CD4-positive, CD25-positive, alpha-beta regulatory T cell (primary cell): ENCODE data around the gene IFIT2. TPM values are rescaled to one million over a fixed set of nuclear protein-coding genes. Genes with fewer than 3 reads are reported as not detected.

Experiments used
- ATAC-seq, 2 donors: fragments of 150-1000 bp; cut with Tn5 transposase; one replicate each; pipeline ENCODE4 v1.10.0; 2021; ENCODE audit warnings: low read depth in 2 of 2, moderate number of reproducible peaks in 2 of 2, moderate library complexity in 1 of 2
- DNase-seq, 3 donors: peaks; one replicate each; pipeline versions ENCODE4 v3.0.0 to v3.0.0-alpha.2; 2012 to 2022; ENCODE audit warnings: mixed read lengths in 1 of 3
- H3K27ac ChIP-seq: one replicate; pipeline ENCODE4 v1.7.0; 2013; ENCODE audit warnings: mild to moderate bottlenecking, low read length; ENCODE audit not compliant: insufficient read depth, poor library complexity, severe bottlenecking
- H3K27me3 ChIP-seq: one replicate; pipeline ENCODE4 v1.7.0; 2013; ENCODE audit warnings: low read length; ENCODE audit not compliant: control insufficient read depth, insufficient read depth
- H3K36me3 ChIP-seq: one replicate; pipeline ENCODE4 v1.7.0; 2013; ENCODE audit warnings: mild to moderate bottlenecking, low read length, moderate library complexity; ENCODE audit not compliant: control insufficient read depth, insufficient read depth
- H3K4me1 ChIP-seq: 2 replicates; pipeline ENCODE4 v1.7.0; 2013; ENCODE audit warnings: mild to moderate bottlenecking, low read length; ENCODE audit not compliant: insufficient read depth, control insufficient read depth, poor library complexity, severe bottlenecking
- H3K4me3 ChIP-seq: one replicate; pipeline ENCODE4 v1.7.0; 2013; ENCODE audit warnings: low read depth, mild to moderate bottlenecking, low read length, moderate library complexity
- H3K9me3 ChIP-seq, 2 experiments: 1 replicate in 1 of 2; 2 replicates in 1 of 2; pipeline ENCODE4 v1.7.0; 2013; ENCODE audit warnings: low read length in 2 of 2, mild to moderate bottlenecking in 1 of 2, moderate library complexity in 1 of 2; ENCODE audit not compliant: control insufficient read depth in 2 of 2
- H3K27ac Mint-ChIP-seq, 3 donors: one replicate each; pipeline ENCODE4 v1.8.0; 2020 to 2022; ENCODE audit warnings: mild to moderate bottlenecking in 3 of 3, mixed read lengths in 3 of 3, moderate library complexity in 2 of 3
- H3K27me3 Mint-ChIP-seq: one replicate; pipeline ENCODE4 v1.8.0; 2022; ENCODE audit warnings: mild to moderate bottlenecking, mixed read lengths
- H3K36me3 Mint-ChIP-seq: one replicate; pipeline ENCODE4 v1.8.0; 2020; ENCODE audit warnings: mixed read lengths
- H3K4me1 Mint-ChIP-seq, 4 donors: one replicate each; pipeline ENCODE4 v1.8.0; 2020 to 2022; ENCODE audit warnings: mixed read lengths in 4 of 4, mild to moderate bottlenecking in 1 of 4
- H3K4me3 Mint-ChIP-seq, 4 donors: one replicate each; pipeline ENCODE4 v1.8.0; 2020 to 2022; ENCODE audit warnings: mild to moderate bottlenecking in 4 of 4, mixed read lengths in 4 of 4, moderate library complexity in 3 of 4
- H3K9me3 Mint-ChIP-seq, 7 donors: one replicate each; pipeline ENCODE4 v1.8.0; 2020 to 2022; ENCODE audit warnings: mixed read lengths in 7 of 7, mild to moderate bottlenecking in 3 of 7, moderate library complexity in 2 of 7
- polyA plus RNA-seq, 4 donors: library from polyadenylated mRNA; unstranded; fragments of 300-500 nt; fragmentation: Illumina TruSeq; gene quantifications; one replicate each; pipeline ENCODE4 v1.2.3, GENCODE V29; 2021
- total RNA-seq: library from RNA; stranded (reverse); gene quantifications from one replicate; pipeline ENCODE4 v1.2.3, GENCODE V29; 2022

The IFIT2 gene
- total and polyA plus RNA-seq, 5 donors from 2014 or later = 3.6 to 10.0 (median 4.7) TPM

DNA sequence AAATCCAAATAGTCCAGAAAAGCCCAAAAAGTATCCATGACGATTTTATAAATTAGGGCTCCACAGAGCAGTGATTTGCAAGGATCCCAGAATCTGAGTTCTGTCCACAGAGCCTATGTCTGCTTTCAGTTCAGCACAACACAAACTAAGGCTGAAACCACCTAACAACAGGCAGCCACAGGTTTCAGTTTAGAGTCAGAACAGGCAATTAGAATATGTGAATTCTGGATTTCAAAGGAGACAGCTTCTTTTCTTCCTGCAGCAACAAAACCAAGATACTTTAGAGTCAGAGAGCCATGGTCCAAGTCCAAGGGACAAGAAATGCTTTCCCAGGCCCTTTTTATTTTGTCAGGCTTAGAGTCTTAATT is 49.5 kb downstream of the IFIT2 start:
- H3K9me3 Mint-ChIP-seq = peaks cover 0 to 1% (median 0%) of the 10 kb centered on the region in 7 donors
- peaks cover 7% of the 10 kb centered on the region for H3K4me1 ChIP-seq
- no peak for ATAC-seq
- H3K27ac ChIP-seq = no peak overlapping the region
- no peaks in the 10 kb centered on the region for H3K9me3 ChIP-seq
- peaks cover 9 to 23% (median 11%) of the 10 kb centered on the region in 4 donors for H3K4me1 Mint-ChIP-seq
- DNase-seq = peak in 1 of 3 donors; percentile 52
- no peaks in the 10 kb centered on the region for H3K27me3 Mint-ChIP-seq
- no peaks in the 10 kb centered on the region for H3K36me3 Mint-ChIP-seq
- H3K36me3 ChIP-seq = no peaks in the 10 kb centered on the region
- H3K4me3 ChIP-seq = no peak overlapping the region
- H3K4me3 Mint-ChIP-seq = no peak overlapping the region
- no peak overlapping the region for H3K27ac Mint-ChIP-seq
- no peaks in the 10 kb centered on the region for H3K27me3 ChIP-seq

GRCh38 chr10:89351780-89352597 is 50.1 kb downstream of the IFIT2 start:
- no peaks in the 10 kb centered on the region for H3K9me3 ChIP-seq
- no peak overlapping the region for H3K27ac ChIP-seq
- no peak overlapping the region for H3K4me3 ChIP-seq
- peaks cover 7% of the 10 kb centered on the region for H3K4me1 ChIP-seq
- no peaks in the 10 kb centered on the region for H3K27me3 ChIP-seq
- H3K36me3 Mint-ChIP-seq = no peaks in the 10 kb centered on the region
- peaks cover 9 to 23% (median 11%) of the 10 kb centered on the region in 4 donors for H3K4me1 Mint-ChIP-seq
- H3K27ac Mint-ChIP-seq = peak overlapping the region in 1 of 3 donors; percentile 55
- H3K27me3 Mint-ChIP-seq = no peaks in the 10 kb centered on the region
- no peak for DNase-seq
- H3K9me3 Mint-ChIP-seq = peaks cover 0 to 1% (median 0%) of the 10 kb centered on the region in 7 donors
- no peaks in the 10 kb centered on the region for H3K36me3 ChIP-seq
- no peak for ATAC-seq
- peak overlapping the region in 1 of 4 donors; percentile 10 for H3K4me3 Mint-ChIP-seq

DNA sequence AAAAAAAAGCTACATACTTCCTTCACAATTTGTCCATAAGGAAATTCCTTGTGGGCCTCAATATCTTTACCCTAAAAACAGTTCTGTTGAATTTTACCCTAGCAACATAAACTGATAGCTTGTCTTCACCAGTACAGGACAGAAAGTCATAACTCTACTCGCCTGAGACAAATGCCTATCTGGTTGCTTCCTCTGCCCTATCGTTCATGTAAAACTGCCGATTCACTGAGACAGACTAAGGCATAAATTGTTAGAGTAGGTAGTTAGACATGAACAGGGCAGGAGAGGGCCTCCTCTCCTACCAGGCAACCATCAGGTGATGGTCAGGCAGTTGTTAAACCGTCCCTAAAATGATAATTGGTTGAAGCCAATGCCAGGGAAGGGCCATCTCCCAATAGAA is 51.0 kb downstream of the IFIT2 start:
- H3K4me1 Mint-ChIP-seq = peaks cover 9 to 23% (median 11%) of the 10 kb centered on the region in 4 donors
- peaks cover 0 to 1% (median 0%) of the 10 kb centered on the region in 7 donors for H3K9me3 Mint-ChIP-seq
- H3K4me3 ChIP-seq = no peak overlapping the region
- no peak overlapping the region for H3K4me3 Mint-ChIP-seq
- H3K27me3 ChIP-seq = no peaks in the 10 kb centered on the region
- H3K27ac Mint-ChIP-seq = no peak overlapping the region
- H3K27me3 Mint-ChIP-seq = no peaks in the 10 kb centered on the region
- no peak overlapping the region for H3K27ac ChIP-seq
- no peaks in the 10 kb centered on the region for H3K36me3 ChIP-seq
- no peaks in the 10 kb centered on the region for H3K36me3 Mint-ChIP-seq
- H3K9me3 ChIP-seq = no peaks in the 10 kb centered on the region
- ATAC-seq (no peak), DNase-seq (no peak)
- H3K4me1 ChIP-seq = peaks cover 7% of the 10 kb centered on the region

DNA sequence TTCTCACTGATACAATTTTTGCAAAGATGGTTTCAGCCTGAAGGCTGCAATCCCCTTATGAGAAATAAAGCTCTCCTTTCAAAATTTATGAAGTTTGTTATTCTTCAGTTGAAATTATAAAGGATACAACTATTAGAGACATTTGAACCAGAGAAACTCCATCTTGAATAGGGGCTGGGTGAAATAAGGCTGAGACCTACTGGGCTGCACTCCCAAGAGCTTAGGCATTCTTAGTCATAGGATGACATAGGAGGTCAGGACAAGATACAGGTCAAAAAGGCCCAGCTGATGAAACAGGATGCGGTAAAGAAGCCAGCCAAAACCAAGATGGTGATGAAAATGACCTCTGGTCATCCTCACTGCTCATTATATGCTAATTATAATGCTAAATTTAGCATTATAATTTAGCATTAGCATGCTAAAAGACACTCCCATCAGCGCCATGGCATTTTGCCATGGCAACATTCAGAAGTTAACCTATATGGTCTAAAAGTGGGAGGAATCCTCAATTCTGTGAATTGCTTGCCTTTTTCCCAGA is 53.6 kb downstream of the IFIT2 start:
- H3K27me3 ChIP-seq = no peaks in the 10 kb centered on the region
- H3K9me3 Mint-ChIP-seq = peaks cover 0 to 3% (median 0%) of the 10 kb centered on the region in 7 donors
- no peak overlapping the region for H3K27ac ChIP-seq
- no peak overlapping the region for H3K4me3 ChIP-seq
- ATAC-seq (no peak), DNase-seq (no peak)
- peaks cover 5 to 12% (median 10%) of the 10 kb centered on the region in 4 donors for H3K4me1 Mint-ChIP-seq
- no peaks in the 10 kb centered on the region for H3K36me3 ChIP-seq
- H3K4me1 ChIP-seq = peaks cover 6% of the 10 kb centered on the region
- H3K4me3 Mint-ChIP-seq = no peak overlapping the region
- H3K27me3 Mint-ChIP-seq = no peaks in the 10 kb centered on the region
- no peak overlapping the region for H3K27ac Mint-ChIP-seq
- H3K9me3 ChIP-seq = no peaks in the 10 kb centered on the region
- H3K36me3 Mint-ChIP-seq = no peaks in the 10 kb centered on the region

DNA sequence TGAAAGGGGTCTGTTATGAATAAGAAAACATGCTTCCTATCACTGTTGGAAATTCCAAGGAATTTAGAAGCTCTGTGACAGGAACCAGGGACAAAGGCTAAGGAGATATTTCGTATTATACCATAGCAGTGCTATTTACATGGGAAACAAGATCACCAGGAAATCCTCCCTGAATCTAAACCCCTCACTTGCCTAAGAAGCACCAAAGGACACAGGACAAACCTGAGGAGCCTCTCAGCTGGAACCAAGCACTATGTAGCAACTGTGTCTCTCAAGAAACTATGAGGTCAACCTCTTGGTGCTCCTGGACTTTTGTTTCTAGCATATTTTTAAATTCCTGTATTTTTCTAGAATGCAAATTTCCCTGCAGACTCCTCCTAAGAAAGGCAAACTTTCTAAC is 55.2 kb downstream of the IFIT2 start:
- Mint-ChIP-seq H3K27ac (no peak overlapping the region), H3K4me1 (peaks cover 0 to 3% (median under 1%) of the 10 kb centered on the region in 4 donors), H3K27me3 (no peaks in the 10 kb centered on the region), H3K9me3 (peaks cover 0 to 3% (median 0%) of the 10 kb centered on the region in 7 donors), H3K36me3 (no peaks in the 10 kb centered on the region), H3K4me3 (no peak overlapping the region)
- H3K27ac ChIP-seq = no peak overlapping the region
- H3K27me3 ChIP-seq = no peaks in the 10 kb centered on the region
- no peak for ATAC-seq
- H3K36me3 ChIP-seq = no peaks in the 10 kb centered on the region
- H3K4me3 ChIP-seq = no peak overlapping the region
- no peak for DNase-seq
- no peaks in the 10 kb centered on the region for H3K4me1 ChIP-seq
- no peaks in the 10 kb centered on the region for H3K9me3 ChIP-seq

- Histone ChIP-seq H3K4me1 (no peaks in the 10 kb centered on the region), H3K9me3 (no peaks in the 10 kb centered on the region), H3K27me3 (no peaks in the 10 kb centered on the region), H3K36me3 (no peaks in the 10 kb centered on the region), H3K27ac (no peak overlapping the region), H3K4me3 (no peak overlapping the region)
- Mint-ChIP-seq H3K9me3 (peaks cover 0 to 3% (median 0%) of the 10 kb centered on the region in 7 donors), H3K36me3 (no peaks in the 10 kb centered on the region), H3K27me3 (no peaks in the 10 kb centered on the region), H3K4me3 (no peak overlapping the region), H3K4me1 (peaks cover 0 to 3% (median 1%) of the 10 kb centered on the region in 4 donors), H3K27ac (no peak overlapping the region)
- DNase-seq (no peak), ATAC-seq (no peak)
Measured at GRCh38 chr10:89357975-89358374, 56.1 kb downstream of the IFIT2 start.
